GM18499 (cell line): ENCODE results near the gene RAET1L.
"Not testable (repeated sequence)": the region's sequence is repeated elsewhere in the genome, so short reads cannot be mapped to it uniquely, and the experiment has no call there.

ENCODE experiments used
- ATAC-seq: cut with Tn5 transposase; IDR thresholded peaks from one replicate; pipeline ENCODE4 v1.9.1; 2021; ENCODE audit warnings: moderate number of reproducible peaks; ENCODE audit not compliant: insufficient read depth, unreplicated experiment

Gene RAET1L

GRCh38 chr6:149999636-150000035, 25.7 kb downstream of the RAET1L start:
- no peak for ATAC-seq

- no peak for ATAC-seq
These were observed 29.4 kb downstream of the RAET1L start for GRCh38 chr6:149995971-149996370.

- no peak for ATAC-seq
These were observed 30.0 kb downstream of the RAET1L start for GRCh38 chr6:149995235-149995750.

- ATAC-seq, result no peak
These were observed 33.5 kb downstream of the RAET1L start for GRCh38 chr6:149991838-149992237.

GRCh38 chr6:149991472-149991795, 33.9 kb downstream of the RAET1L start:
- not testable (repeated sequence) for ATAC-seq

- no peak for ATAC-seq
These were observed 34.5 kb downstream of the RAET1L start for GRCh38 chr6:149990661-149991471.

GRCh38 chr6:149990212-149990660, 35.1 kb downstream of the RAET1L start:
- no peak for ATAC-seq

DNA sequence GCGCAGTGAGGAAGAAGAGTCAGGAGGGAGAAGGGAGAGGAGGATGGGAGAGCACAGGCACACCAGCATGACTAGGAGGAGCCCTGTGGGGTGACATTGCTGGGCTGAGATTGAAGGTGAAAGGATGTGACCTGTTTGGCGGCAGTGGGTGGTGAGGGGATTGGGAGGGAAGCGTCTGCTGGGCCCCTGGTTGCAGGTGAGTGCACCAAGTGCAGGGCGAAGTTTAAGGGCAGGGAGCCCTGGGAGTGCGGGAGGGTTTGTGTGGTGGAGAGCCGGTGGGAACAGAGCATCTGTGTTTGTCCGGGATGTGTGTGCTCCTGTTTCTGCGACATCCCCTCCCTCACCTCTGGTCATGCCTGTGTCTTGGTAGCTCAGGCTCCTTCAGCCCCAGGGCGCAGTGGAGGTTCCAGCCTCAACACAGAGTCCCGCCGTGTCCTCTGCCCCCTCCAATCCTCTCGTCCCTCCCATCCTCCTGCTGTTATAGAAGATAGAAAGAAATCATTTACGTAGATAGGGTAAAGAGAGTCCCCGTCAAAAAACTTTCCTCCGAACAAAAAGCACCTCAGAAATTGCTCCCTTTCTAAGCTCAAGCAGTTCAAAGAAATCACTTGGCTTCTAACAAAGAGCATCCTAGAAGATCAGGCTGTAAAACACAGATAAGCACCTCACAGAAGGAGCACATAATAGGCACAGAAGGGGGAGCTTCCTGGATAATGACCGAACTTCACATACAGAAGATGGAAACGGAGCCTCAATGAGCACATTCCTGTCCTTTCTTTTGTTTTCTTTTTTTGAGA, 36.6 kb downstream of the RAET1L start:
- ATAC-seq, result no peak

GRCh38 chr6:149987602-149988107, 37.7 kb downstream of the RAET1L start:
- no peak for ATAC-seq

DNA sequence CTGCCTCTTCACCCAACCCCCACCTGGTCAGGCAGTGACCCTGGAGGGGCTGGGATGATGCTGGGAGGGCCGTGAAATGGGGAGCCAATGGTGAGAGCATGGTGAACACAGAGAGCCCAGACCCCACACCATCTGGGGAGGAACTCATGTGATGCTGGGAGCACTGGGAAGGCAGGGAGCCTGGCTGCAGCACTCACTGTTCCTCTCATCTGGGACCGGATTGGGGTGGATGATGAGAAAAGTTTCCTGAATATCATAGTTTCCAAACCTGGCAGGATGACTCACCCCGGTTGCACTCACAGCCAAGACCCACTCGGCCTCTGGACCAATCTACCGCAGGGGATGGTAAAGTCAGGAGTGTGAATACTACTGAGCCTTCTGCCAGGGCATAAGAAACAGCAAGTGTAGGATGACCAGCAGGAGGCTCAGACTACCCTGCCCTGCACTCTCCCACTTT, 39.8 kb downstream of the RAET1L start:
- no peak for ATAC-seq

- no peak for ATAC-seq
These were observed 40.6 kb downstream of the RAET1L start for GRCh38 chr6:149984773-149985172.

DNA sequence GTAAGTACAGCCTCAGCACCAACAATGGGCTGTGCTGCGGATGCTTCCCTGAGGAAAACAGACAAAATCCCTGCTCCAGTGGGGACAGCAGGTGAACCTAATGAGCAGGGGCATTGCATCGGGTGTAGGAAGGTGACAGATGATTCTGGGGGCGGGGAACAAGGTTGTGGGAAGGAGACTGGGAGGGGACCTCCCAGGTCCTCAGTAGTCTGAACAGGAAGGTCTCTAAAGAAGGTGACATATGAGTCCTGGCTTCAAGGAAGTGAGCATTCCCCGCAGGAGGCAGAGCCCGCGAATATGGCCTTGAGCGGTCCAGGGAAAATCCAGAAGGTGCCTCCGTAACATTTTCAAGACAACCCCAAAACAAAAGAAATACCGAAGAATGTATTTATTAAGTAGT, 42.2 kb downstream of the RAET1L start:
- ATAC-seq, result no peak

- no peak for ATAC-seq
These were observed 46.0 kb downstream of the RAET1L start for GRCh38 chr6:149979293-149979692.

GRCh38 chr6:149978610-149979009, 46.7 kb downstream of the RAET1L start:
- no peak for ATAC-seq

DNA sequence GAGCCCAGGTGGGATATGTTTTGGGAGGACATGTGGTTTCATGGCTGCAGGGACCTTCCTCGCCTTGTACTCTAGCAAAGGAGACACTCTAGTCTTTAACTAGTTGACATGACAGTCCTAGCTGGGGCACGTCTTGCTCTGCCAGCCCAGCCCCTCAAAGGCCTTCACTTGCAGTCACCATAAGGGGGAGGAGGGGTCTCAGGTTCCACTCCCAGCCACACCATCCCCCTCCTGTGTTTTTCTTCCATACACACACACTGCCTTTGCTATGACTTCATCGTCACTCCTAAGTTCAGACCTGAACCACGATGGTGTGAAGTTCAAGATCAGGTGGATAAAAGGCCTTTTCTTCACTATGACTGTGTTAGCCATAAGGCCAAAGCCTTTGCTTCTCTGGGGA, 48.1 kb downstream of the RAET1L start:
- ATAC-seq, result no peak

DNA sequence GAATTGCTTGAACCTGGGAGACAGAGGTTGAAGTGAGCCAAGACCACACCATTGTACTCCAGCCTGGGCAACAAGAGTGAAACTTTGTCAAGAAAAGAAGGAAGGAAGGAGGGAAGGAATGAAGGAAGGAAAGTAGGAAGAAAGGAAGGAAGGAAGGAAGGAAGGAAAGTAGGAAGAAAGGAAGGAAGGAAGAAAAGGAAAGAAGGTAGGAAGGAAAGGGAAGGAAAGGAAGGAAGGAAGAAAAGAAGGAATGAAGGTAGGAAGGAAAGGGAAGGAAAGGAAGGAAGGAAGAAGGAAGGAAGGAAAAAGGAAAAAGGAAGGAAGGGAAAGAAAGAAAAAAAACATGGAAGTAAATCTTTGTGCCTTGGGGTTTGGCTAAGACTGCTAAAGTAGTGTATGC, 49.9 kb downstream of the RAET1L start:
- no peak for ATAC-seq

GRCh38 chr6:149974825-149975224, 50.5 kb downstream of the RAET1L start:
- ATAC-seq, result no peak

DNA sequence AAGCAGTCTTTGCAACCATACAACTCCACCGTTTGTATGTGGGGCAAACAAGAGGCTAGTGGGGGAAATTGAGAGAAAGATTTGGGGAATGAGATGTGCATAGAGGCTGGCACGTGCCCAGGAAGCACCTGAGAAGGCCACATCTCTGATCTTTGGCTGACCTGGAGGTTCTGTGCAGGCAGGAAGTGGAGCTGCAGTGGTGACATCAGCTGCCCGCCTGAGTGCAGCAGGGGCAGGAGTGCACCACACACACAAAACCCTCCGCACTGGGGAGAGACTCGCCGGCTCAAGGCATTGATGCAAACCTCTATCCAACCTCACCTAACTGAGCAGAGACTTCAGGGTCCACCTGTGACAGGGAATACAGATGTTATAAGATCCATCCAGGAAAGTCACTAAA, 50.9 kb downstream of the RAET1L start:
- not testable (repeated sequence) for ATAC-seq

DNA sequence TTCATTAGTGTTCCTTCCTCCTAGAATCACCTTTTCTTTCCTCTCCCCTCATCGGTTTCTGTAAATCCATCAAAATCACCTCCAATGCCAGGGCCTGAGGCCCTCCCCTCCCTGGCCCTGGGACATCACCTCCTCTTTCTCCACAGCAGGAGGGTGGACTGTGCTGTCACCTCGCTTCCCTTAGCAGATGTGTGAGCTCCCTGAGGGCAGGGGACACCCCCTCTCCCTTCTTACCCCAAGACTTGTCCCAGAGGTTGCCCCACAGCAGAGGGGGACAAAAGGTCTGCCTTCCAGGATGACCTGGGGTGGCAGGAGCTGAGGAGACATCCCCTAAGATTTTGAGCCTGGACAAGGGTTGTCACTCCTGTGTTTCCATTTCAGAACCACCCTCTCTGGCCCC, 55.7 kb downstream of the RAET1L start:
- no peak for ATAC-seq

- ATAC-seq, result not testable (repeated sequence)
These were observed 56.4 kb downstream of the RAET1L start for GRCh38 chr6:149968909-149969308.
